H1 (cell line): ENCODE data around the gene CHPF. TPM values are rescaled to one million over a fixed set of nuclear protein-coding genes. Genes with fewer than 3 reads are reported as not detected.

Source experiments
- CEBPB ChIP-seq: IDR thresholded peaks from 2 replicates; pipeline ENCODE4 v1.6.1; 2012; ENCODE audit warnings: low read depth, low read length
- EP300 ChIP-seq, 2 experiments: IDR thresholded peaks; 1 replicate in 1 of 2; 2 replicates in 1 of 2; pipeline ENCODE4 v1.6.1; 2011 to 2012; ENCODE audit warnings: low read depth in 2 of 2, low read length in 2 of 2, mild to moderate bottlenecking in 2 of 2, borderline replicate concordance in 1 of 2, inconsistent platforms in 1 of 2, moderate library complexity in 1 of 2
- SIRT6 ChIP-seq: IDR thresholded peaks from one replicate; pipeline ENCODE4 v1.7.1; 2012; ENCODE audit warnings: low read length, inconsistent platforms
- TCF12 ChIP-seq: IDR thresholded peaks from 2 replicates; pipeline ENCODE4 v1.6.1; 2011; ENCODE audit warnings: low read depth, mild to moderate bottlenecking, low read length
- polyA plus RNA-seq, 7 experiments: library from polyadenylated mRNA; depleted of rRNA in 3 of 7; stranded (reverse) in 5 of 7; unstranded in 2 of 7; fragments of >200 nt in 5 of 7; fragments of 200-250 nt in 2 of 7; gene quantifications; 1 replicate in 5 of 7; 2 replicates in 1 of 7; 4 replicates in 1 of 7; pipeline versions ENCODE4 v1.2.1 to v1.2.3, GENCODE V29; 2011 to 2013; ENCODE audit warnings: missing spikeins in 2 of 7, mixed read lengths in 2 of 7
- total RNA-seq: library from RNA; stranded (reverse); fragmentation: NEBNext Ultra II Directional; extraction: Animal tissue kit (Norgen Biotek cat#: 25700); gene quantifications from 2 replicates; pipeline ENCODE4 v1.2.1, GENCODE V29; 2021
- TF ChIP-seq, protein P1 (sequence below): IDR thresholded peaks from 2 replicates; pipeline ENCODE4 v1.6.1; 2012; ENCODE audit warnings: inconsistent platforms
- TF ChIP-seq, protein P2 (sequence below): fragments of 300-600 bp; sonication (generic); IDR thresholded peaks from 2 replicates; pipeline ENCODE4 v1.7.1; 2012; ENCODE audit warnings: low read length, moderate library complexity, mild to moderate bottlenecking, inconsistent platforms; ENCODE audit not compliant: insufficient replicate concordance

Gene CHPF
- total and polyA plus RNA-seq, 2 of the 8 experiments (the other 6 are each of a cell fraction or from before 2014, with no cell fraction given), result 62.9 to 67.3 TPM

DNA sequence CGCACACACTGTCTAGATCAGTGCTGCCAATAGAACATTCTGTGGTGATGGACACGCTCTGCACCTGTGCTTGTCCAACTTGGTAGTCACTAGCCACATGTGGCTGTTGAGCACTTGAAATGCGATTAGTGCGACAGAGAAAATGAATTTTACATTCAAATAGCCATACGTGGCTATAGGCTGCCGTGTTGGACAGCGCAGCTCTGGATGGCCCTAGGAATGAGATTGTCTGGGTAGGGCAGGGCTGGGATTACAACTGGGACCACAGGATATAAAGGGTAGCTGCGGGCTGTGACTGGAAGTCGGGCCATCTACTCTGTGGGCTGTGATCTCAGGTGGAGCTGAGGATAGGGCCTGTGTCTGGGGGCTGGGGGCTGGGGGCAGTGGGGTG, 24.1 kb downstream of the CHPF start (continued):
- TF ChIP-seq EP300 (IDR thresholded peaks at IDR 0.05; ENCODE audit: borderline replicate concordance in 1 of 2, low read depth in 2 of 2, low read length in 2 of 2), result no peak
- TF ChIP-seq, protein P1, sequence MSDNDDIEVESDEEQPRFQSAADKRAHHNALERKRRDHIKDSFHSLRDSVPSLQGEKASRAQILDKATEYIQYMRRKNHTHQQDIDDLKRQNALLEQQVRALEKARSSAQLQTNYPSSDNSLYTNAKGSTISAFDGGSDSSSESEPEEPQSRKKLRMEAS, result no peak
- no peak for TF ChIP-seq CEBPB
- TF ChIP-seq TCF12, result no peak
- TF ChIP-seq SIRT6, result no peak
- TF ChIP-seq, protein P2, sequence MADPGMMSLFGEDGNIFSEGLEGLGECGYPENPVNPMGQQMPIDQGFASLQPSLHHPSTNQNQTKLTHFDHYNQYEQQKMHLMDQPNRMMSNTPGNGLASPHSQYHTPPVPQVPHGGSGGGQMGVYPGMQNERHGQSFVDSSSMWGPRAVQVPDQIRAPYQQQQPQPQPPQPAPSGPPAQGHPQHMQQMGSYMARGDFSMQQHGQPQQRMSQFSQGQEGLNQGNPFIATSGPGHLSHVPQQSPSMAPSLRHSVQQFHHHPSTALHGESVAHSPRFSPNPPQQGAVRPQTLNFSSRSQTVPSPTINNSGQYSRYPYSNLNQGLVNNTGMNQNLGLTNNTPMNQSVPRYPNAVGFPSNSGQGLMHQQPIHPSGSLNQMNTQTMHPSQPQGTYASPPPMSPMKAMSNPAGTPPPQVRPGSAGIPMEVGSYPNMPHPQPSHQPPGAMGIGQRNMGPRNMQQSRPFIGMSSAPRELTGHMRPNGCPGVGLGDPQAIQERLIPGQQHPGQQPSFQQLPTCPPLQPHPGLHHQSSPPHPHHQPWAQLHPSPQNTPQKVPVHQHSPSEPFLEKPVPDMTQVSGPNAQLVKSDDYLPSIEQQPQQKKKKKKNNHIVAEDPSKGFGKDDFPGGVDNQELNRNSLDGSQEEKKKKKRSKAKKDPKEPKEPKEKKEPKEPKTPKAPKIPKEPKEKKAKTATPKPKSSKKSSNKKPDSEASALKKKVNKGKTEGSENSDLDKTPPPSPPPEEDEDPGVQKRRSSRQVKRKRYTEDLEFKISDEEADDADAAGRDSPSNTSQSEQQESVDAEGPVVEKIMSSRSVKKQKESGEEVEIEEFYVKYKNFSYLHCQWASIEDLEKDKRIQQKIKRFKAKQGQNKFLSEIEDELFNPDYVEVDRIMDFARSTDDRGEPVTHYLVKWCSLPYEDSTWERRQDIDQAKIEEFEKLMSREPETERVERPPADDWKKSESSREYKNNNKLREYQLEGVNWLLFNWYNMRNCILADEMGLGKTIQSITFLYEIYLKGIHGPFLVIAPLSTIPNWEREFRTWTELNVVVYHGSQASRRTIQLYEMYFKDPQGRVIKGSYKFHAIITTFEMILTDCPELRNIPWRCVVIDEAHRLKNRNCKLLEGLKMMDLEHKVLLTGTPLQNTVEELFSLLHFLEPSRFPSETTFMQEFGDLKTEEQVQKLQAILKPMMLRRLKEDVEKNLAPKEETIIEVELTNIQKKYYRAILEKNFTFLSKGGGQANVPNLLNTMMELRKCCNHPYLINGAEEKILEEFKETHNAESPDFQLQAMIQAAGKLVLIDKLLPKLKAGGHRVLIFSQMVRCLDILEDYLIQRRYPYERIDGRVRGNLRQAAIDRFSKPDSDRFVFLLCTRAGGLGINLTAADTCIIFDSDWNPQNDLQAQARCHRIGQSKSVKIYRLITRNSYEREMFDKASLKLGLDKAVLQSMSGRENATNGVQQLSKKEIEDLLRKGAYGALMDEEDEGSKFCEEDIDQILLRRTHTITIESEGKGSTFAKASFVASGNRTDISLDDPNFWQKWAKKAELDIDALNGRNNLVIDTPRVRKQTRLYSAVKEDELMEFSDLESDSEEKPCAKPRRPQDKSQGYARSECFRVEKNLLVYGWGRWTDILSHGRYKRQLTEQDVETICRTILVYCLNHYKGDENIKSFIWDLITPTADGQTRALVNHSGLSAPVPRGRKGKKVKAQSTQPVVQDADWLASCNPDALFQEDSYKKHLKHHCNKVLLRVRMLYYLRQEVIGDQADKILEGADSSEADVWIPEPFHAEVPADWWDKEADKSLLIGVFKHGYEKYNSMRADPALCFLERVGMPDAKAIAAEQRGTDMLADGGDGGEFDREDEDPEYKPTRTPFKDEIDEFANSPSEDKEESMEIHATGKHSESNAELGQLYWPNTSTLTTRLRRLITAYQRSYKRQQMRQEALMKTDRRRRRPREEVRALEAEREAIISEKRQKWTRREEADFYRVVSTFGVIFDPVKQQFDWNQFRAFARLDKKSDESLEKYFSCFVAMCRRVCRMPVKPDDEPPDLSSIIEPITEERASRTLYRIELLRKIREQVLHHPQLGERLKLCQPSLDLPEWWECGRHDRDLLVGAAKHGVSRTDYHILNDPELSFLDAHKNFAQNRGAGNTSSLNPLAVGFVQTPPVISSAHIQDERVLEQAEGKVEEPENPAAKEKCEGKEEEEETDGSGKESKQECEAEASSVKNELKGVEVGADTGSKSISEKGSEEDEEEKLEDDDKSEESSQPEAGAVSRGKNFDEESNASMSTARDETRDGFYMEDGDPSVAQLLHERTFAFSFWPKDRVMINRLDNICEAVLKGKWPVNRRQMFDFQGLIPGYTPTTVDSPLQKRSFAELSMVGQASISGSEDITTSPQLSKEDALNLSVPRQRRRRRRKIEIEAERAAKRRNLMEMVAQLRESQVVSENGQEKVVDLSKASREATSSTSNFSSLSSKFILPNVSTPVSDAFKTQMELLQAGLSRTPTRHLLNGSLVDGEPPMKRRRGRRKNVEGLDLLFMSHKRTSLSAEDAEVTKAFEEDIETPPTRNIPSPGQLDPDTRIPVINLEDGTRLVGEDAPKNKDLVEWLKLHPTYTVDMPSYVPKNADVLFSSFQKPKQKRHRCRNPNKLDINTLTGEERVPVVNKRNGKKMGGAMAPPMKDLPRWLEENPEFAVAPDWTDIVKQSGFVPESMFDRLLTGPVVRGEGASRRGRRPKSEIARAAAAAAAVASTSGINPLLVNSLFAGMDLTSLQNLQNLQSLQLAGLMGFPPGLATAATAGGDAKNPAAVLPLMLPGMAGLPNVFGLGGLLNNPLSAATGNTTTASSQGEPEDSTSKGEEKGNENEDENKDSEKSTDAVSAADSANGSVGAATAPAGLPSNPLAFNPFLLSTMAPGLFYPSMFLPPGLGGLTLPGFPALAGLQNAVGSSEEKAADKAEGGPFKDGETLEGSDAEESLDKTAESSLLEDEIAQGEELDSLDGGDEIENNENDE, result no peak
